HCT116 (cell line): Measurements from ENCODE around the gene HNMT. TPM values are rescaled to one million over a fixed set of nuclear protein-coding genes. Genes with fewer than 3 reads are reported as not detected.

Source experiments
- ATAC-seq: fragments of 200-7000 bp; cut with Tn5 transposase; 2 replicates; pipeline ENCODE4 v1.9.1; 2020; ENCODE audit warnings: mild to moderate bottlenecking, moderate library complexity
- BruUV-seq: library from RNA; stranded (reverse); fragments of 400-500 nt; replicated peaks from 2 replicates; lab custom pipeline; 2021; lab: Mats Ljungman, UMichigan
- CTCF ChIA-PET: fragments of 300-600 bp; sonication (Branson Sonifier 250); formaldehyde crosslinking; loops from one replicate; lab custom pipeline; 2021; ENCODE audit warnings: antibody characterized with exemption; lab: Charles Lee
- POLR2A ChIA-PET: fragments of 300-600, 350-600 bp; sonication (Branson Sonifier 250); formaldehyde crosslinking; loops from one replicate; lab custom pipeline; 2021; ENCODE audit warnings: antibody characterized with exemption; lab: Charles Lee
- RAD21 ChIA-PET, 2 experiments: fragments of 300-600 bp; sonication (Branson Sonifier 250); formaldehyde crosslinking; loops; one replicate each; lab custom pipeline; 2023; ENCODE audit warnings: low total read pairs in 2 of 2; ENCODE audit not compliant: uncharacterized antibody in 2 of 2, unreplicated experiment in 2 of 2, low non-redundant PET in 1 of 2; lab: Charles Lee
- DNase-seq: peaks from one replicate; pipeline ENCODE4 v3.0.0-alpha.2; 2010; ENCODE audit warnings: low read depth, low spot score
- H2AFZ ChIP-seq: fragments of 200-600 bp; shearing (Covaris generic), sonication (generic); 2 replicates; pipeline ENCODE4 v1.6.1; 2017; ENCODE audit warnings: low read depth, mixed run types, mixed read lengths, antibody characterized with exemption, low read length; ENCODE audit not compliant: poor library complexity, severe bottlenecking
- H3K27ac ChIP-seq: 2 replicates; pipeline ENCODE4 v1.5.1; 2012; ENCODE audit warnings: low read depth, low read length
- H3K27me3 ChIP-seq: fragments of 200-600 bp; sonication (generic); 2 replicates; pipeline ENCODE4 v1.6.1; 2016; ENCODE audit warnings: mixed run types, low read length, mixed read lengths; ENCODE audit not compliant: insufficient read depth
- H3K36me3 ChIP-seq, 2 experiments: fragments of 200-500 bp in 1 of 2; fragments of 200-600 bp in 1 of 2; sonication (Bioruptor generic) in 1 of 2; sonication (generic) in 1 of 2; 2 replicates each; pipeline versions ENCODE4 v1.5.1 to v1.6.1; 2014 to 2016; ENCODE audit warnings: low read length in 2 of 2, inconsistent platforms in 1 of 2, mixed read lengths in 1 of 2, mixed run types in 1 of 2; ENCODE audit not compliant: insufficient read depth in 2 of 2, control insufficient read depth in 1 of 2
- H3K4me1 ChIP-seq, 2 experiments: fragments of 200-600 bp in 1 of 2; sonication (generic) in 1 of 2; 2 replicates each; pipeline versions ENCODE4 v1.5.1 to v1.6.1; 2012 to 2017; ENCODE audit warnings: low read length in 2 of 2, inconsistent platforms in 1 of 2, mild to moderate bottlenecking in 1 of 2, mixed read lengths in 1 of 2, mixed run types in 1 of 2, moderate library complexity in 1 of 2; ENCODE audit not compliant: insufficient read depth in 2 of 2, control insufficient read depth in 1 of 2
- H3K4me2 ChIP-seq: fragments of 200-600 bp; sonication (generic); 2 replicates; pipeline ENCODE4 v1.6.1; 2017; ENCODE audit warnings: mixed run types, low read length, mixed read lengths
- H3K4me3 ChIP-seq, 2 experiments: fragments of 200-600 bp in 1 of 2; sonication (generic) in 1 of 2; replicated peaks in 1 of 2; 2 replicates each; pipeline ENCODE4 v1.5.1; 2011 to 2016; ENCODE audit warnings: low read length in 2 of 2, control low read depth in 1 of 2, low read depth in 1 of 2, mild to moderate bottlenecking in 1 of 2, mixed read lengths in 1 of 2, mixed run types in 1 of 2
- H3K79me2 ChIP-seq: fragments of 200-600 bp; sonication (generic); 2 replicates; pipeline ENCODE4 v1.6.1; 2017; ENCODE audit warnings: mild to moderate bottlenecking, mixed run types, low read length, moderate library complexity, mixed read lengths; ENCODE audit not compliant: insufficient read depth
- H3K9ac ChIP-seq: fragments of 200-600 bp; sonication (generic); 2 replicates; pipeline ENCODE4 v1.6.1; 2016; ENCODE audit warnings: low read length, mixed read lengths
- H3K9me2 ChIP-seq: fragments of 200-600 bp; sonication (generic), shearing (Covaris generic); 2 replicates; pipeline ENCODE4 v1.6.1; 2017; ENCODE audit warnings: mixed run types, mild to moderate bottlenecking, moderate library complexity; ENCODE audit not compliant: insufficient read depth
- H3K9me3 ChIP-seq, 2 experiments: fragments of 200-500 bp in 1 of 2; fragments of 200-600 bp in 1 of 2; sonication (Bioruptor generic) in 1 of 2; sonication (generic) in 1 of 2; 2 replicates each; pipeline ENCODE4 v1.6.1; 2014 to 2017; ENCODE audit warnings: low read length in 2 of 2, mixed read lengths in 2 of 2, inconsistent platforms in 1 of 2, low read depth in 1 of 2, mild to moderate bottlenecking in 1 of 2, mixed run types in 1 of 2, moderate library complexity in 1 of 2; ENCODE audit not compliant: control insufficient read depth in 1 of 2, insufficient read depth in 1 of 2
- H4K20me1 ChIP-seq: fragments of 200-600 bp; sonication (generic), shearing (Covaris generic); 2 replicates; pipeline ENCODE4 v1.6.1; 2017; ENCODE audit warnings: mixed run types, mild to moderate bottlenecking, moderate library complexity; ENCODE audit not compliant: insufficient read depth
- CBX3 ChIP-seq: IDR thresholded peaks from 2 replicates; pipeline ENCODE4 v1.6.1; 2012; ENCODE audit warnings: low read depth
- FOSL1 ChIP-seq: IDR thresholded peaks from 2 replicates; pipeline ENCODE4 v1.6.1; 2012; ENCODE audit warnings: low read depth
- JUND ChIP-seq: IDR thresholded peaks from 2 replicates; pipeline ENCODE4 v1.6.1; 2012
- POLR2A ChIP-seq: IDR thresholded peaks from 2 replicates; pipeline ENCODE4 v1.7.0; 2011; ENCODE audit warnings: borderline replicate concordance; ENCODE audit not compliant: insufficient read depth, insufficient read length; ENCODE audit errors: extremely low read depth
- POLR2AphosphoS5 ChIP-seq: IDR thresholded peaks from 2 replicates; pipeline ENCODE4 v1.6.1; 2011; ENCODE audit warnings: mild to moderate bottlenecking, low read depth, low read length, moderate library complexity
- REST ChIP-seq: IDR thresholded peaks from 2 replicates; pipeline ENCODE4 v1.6.1; 2012; ENCODE audit warnings: low read depth
- SIN3A ChIP-seq: IDR thresholded peaks from 2 replicates; pipeline ENCODE4 v1.6.1; 2012; ENCODE audit warnings: low read depth
- YY1 ChIP-seq: IDR thresholded peaks from 2 replicates; pipeline ENCODE4 v1.6.1; 2011; ENCODE audit warnings: low read length, low read depth, moderate library complexity, mild to moderate bottlenecking; ENCODE audit not compliant: insufficient replicate concordance; ENCODE audit errors: extremely low read depth
- ZBTB33 ChIP-seq: IDR thresholded peaks from 2 replicates; pipeline ENCODE4 v1.6.1; 2011; ENCODE audit warnings: mild to moderate bottlenecking, low read length, moderate library complexity; ENCODE audit not compliant: insufficient replicate concordance; ENCODE audit errors: extremely low read depth
- ZFX ChIP-seq: fragments of 450-650 bp; IDR thresholded peaks from 2 replicates; pipeline ENCODE4 v1.6.1; 2017
- intact Hi-C: fragments of 100-400 bp; cut with micrococcal nuclease; formaldehyde crosslinking; loops from 2 replicates; pipeline ENCODE4 v1.10.0; 2022
- total RNA-seq: library from RNA; stranded (reverse); gene quantifications from one replicate; pipeline ENCODE4 v1.2.1, GENCODE V29; 2021; ENCODE audit not compliant: unreplicated experiment

HNMT gene
- total RNA-seq, 1 experiment from 2014 or later, result not detected

- CTCF ChIA-PET, result no interaction called here
- RAD21 ChIA-PET, result no interaction called here
These were observed 25.2 kb upstream of the HNMT start for GRCh38 chr2:137939026-137939425.

GRCh38 chr2:137940154-137940553 lies 24.1 kb upstream of the HNMT start:
- DNase-seq (no peak), ATAC-seq (no peak)
- no TSS peak for BruUV-seq
- ChIA-PET POLR2A (no interaction called here), CTCF (no interaction called here), RAD21 (no interaction called here)
- Histone ChIP-seq H3K79me2 (no peaks in the 10 kb centered on the region), H2AFZ (no peak overlapping the region), H3K36me3 (no peaks in the 10 kb centered on the region), H3K4me2 (no peak overlapping the region), H3K27me3 (no peaks in the 10 kb centered on the region), H3K9me2 (no peaks in the 10 kb centered on the region), H3K4me1 (no peaks in the 10 kb centered on the region), H4K20me1 (no peaks in the 10 kb centered on the region), H3K9me3 (no peaks in the 10 kb centered on the region), H3K9ac (no peak overlapping the region), H3K27ac (no peak overlapping the region), H3K4me3 (no peak overlapping the region)
- intact Hi-C loops, result no loop called here
- TF ChIP-seq SIN3A, result no peak
- no peak for TF ChIP-seq REST
- TF ChIP-seq CBX3, result no peak
- TF ChIP-seq JUND, result no peak
- TF ChIP-seq FOSL1, result no peak
- no peak for TF ChIP-seq ZFX
- no peak for TF ChIP-seq POLR2A
- no peak for TF ChIP-seq ZBTB33
- no peak for TF ChIP-seq POLR2AphosphoS5

More at GRCh38 chr2:137939026-137939425, 25.2 kb upstream of the HNMT start:
- POLR2A ChIA-PET, result no interaction called here
- TF ChIP-seq ZBTB33 (no peak), YY1 (no peak), POLR2A (no peak)
- TF ChIP-seq, all 23 proteins: peak for 0
- no peaks in the 10 kb centered on the region for H3K79me2 ChIP-seq
- no peaks in the 10 kb centered on the region for H4K20me1 ChIP-seq
- H3K4me3 ChIP-seq, result no peak overlapping the region
- ATAC-seq (no peak), DNase-seq (no peak)
- no peaks in the 10 kb centered on the region for H3K27me3 ChIP-seq
- no peaks in the 10 kb centered on the region for H3K9me2 ChIP-seq
- no peaks in the 10 kb centered on the region for H3K4me1 ChIP-seq
- H3K27ac ChIP-seq, result no peak overlapping the region
- H3K9ac ChIP-seq, result no peak overlapping the region
- H2AFZ ChIP-seq, result no peak overlapping the region
- H3K36me3 ChIP-seq, result no peaks in the 10 kb centered on the region
- BruUV-seq, result no TSS peak
- no peaks in the 10 kb centered on the region for H3K9me3 ChIP-seq
- H3K4me2 ChIP-seq, result no peak overlapping the region
- intact Hi-C loops, result no loop called here
